ENCODE results near the gene THEMIS. TPM values are rescaled to one million over a fixed set of nuclear protein-coding genes. Genes with fewer than 3 reads are reported as not detected.

THEMIS gene
- total RNA-seq, 1 experiment from 2014 or later = not detected

DNA sequence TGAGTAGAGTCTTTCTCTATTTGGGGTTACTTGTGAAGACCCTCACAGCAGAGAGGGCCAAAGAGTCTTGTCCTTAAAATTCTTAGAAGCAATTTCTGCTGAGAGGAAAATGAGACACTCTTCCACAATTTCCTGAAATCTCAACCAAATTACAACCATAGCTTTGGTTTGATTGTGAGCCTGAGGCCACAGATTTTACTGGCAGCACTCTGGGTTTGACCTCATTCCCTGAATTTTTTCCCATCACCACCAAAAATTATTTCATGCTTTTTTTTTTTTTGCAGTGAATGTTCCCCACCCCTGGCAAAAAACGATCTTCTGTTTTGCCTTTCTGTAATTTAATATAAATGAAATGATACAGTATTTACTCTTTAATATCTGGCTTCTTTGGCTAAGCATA is 125.5 kb downstream of the THEMIS start (continued):
- TF ChIP-seq, protein P1, sequence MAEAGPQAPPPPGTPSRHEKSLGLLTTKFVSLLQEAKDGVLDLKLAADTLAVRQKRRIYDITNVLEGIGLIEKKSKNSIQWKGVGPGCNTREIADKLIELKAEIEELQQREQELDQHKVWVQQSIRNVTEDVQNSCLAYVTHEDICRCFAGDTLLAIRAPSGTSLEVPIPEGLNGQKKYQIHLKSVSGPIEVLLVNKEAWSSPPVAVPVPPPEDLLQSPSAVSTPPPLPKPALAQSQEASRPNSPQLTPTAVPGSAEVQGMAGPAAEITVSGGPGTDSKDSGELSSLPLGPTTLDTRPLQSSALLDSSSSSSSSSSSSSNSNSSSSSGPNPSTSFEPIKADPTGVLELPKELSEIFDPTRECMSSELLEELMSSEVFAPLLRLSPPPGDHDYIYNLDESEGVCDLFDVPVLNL (CRISPR knock-in tag; IDR thresholded peaks at IDR 0.05; ENCODE audit: borderline replicate concordance, low read depth) = no peak
- TF ChIP-seq, protein P2, sequence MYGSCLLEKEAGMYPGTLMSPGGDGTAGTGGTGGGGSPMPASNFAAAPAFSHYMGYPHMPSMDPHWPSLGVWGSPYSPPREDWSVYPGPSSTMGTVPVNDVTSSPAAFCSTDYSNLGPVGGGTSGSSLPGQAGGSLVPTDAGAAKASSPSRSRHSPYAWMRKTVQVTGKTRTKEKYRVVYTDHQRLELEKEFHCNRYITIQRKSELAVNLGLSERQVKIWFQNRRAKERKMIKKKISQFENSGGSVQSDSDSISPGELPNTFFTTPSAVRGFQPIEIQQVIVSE (CRISPR knock-in tag; IDR thresholded peaks at IDR 0.05; ENCODE audit: borderline replicate concordance) = no peak
- TF ChIP-seq GABPB1 (CRISPR knock-in tag; IDR thresholded peaks at IDR 0.05) (no peak), MXD4 (CRISPR knock-in tag; IDR thresholded peaks at IDR 0.05; ENCODE audit: borderline replicate concordance) (no peak), ZNF219 (CRISPR knock-in tag; IDR thresholded peaks at IDR 0.05; ENCODE audit: borderline replicate concordance) (no peak), TCF7 (CRISPR knock-in tag; IDR thresholded peaks at IDR 0.05; ENCODE audit: low read depth) (no peak), IRF2 (CRISPR knock-in tag; IDR thresholded peaks at IDR 0.05; ENCODE audit: borderline replicate concordance, low read depth) (no peak), NFE2L1 (CRISPR knock-in tag; IDR thresholded peaks at IDR 0.05) (no peak), GTF2I (CRISPR knock-in tag; conservative IDR thresholded peaks at IDR 0.05) (no peak)
- TF ChIP-seq, protein P3, sequence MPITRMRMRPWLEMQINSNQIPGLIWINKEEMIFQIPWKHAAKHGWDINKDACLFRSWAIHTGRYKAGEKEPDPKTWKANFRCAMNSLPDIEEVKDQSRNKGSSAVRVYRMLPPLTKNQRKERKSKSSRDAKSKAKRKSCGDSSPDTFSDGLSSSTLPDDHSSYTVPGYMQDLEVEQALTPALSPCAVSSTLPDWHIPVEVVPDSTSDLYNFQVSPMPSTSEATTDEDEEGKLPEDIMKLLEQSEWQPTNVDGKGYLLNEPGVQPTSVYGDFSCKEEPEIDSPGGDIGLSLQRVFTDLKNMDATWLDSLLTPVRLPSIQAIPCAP (CRISPR knock-in tag; IDR thresholded peaks at IDR 0.05) = no peak
- TF ChIP-seq, protein P4, sequence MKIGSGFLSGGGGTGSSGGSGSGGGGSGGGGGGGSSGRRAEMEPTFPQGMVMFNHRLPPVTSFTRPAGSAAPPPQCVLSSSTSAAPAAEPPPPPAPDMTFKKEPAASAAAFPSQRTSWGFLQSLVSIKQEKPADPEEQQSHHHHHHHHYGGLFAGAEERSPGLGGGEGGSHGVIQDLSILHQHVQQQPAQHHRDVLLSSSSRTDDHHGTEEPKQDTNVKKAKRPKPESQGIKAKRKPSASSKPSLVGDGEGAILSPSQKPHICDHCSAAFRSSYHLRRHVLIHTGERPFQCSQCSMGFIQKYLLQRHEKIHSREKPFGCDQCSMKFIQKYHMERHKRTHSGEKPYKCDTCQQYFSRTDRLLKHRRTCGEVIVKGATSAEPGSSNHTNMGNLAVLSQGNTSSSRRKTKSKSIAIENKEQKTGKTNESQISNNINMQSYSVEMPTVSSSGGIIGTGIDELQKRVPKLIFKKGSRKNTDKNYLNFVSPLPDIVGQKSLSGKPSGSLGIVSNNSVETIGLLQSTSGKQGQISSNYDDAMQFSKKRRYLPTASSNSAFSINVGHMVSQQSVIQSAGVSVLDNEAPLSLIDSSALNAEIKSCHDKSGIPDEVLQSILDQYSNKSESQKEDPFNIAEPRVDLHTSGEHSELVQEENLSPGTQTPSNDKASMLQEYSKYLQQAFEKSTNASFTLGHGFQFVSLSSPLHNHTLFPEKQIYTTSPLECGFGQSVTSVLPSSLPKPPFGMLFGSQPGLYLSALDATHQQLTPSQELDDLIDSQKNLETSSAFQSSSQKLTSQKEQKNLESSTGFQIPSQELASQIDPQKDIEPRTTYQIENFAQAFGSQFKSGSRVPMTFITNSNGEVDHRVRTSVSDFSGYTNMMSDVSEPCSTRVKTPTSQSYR (CRISPR knock-in tag; IDR thresholded peaks at IDR 0.05) = no peak
- TF ChIP-seq, protein P5, sequence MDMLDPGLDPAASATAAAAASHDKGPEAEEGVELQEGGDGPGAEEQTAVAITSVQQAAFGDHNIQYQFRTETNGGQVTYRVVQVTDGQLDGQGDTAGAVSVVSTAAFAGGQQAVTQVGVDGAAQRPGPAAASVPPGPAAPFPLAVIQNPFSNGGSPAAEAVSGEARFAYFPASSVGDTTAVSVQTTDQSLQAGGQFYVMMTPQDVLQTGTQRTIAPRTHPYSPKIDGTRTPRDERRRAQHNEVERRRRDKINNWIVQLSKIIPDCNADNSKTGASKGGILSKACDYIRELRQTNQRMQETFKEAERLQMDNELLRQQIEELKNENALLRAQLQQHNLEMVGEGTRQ (CRISPR knock-in tag; IDR thresholded peaks at IDR 0.05) = no peak

DNA sequence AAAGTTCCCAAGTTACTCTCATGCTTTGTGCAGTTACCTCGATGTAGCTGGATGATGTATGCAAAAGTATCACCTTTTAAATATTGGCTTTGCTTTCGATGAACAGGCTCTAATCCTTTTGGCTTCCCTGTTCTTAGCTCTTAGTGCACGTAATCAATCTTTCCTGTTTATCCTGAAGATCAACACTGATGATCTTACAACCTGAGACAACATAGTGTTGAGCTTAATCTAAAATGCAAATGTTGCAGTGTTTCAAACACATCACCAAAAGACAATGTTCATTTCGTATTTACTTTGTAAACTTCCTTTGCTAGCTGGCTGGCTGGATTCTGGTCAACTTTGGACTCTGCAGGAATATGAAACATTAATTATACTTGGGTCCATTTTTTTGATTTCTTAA is 132.1 kb downstream of the THEMIS start:
- Mint-ChIP-seq H3K27ac (no peak overlapping the region), H3K9me3 (peaks cover 10% of the 10 kb centered on the region), H3K4me3 (no peak overlapping the region), H3K27me3 (ENCODE audit: low read depth) (no peaks in the 10 kb centered on the region), H3K36me3 (no peaks in the 10 kb centered on the region), H3K4me1 (peaks cover 9% of the 10 kb centered on the region)
- no peak for TF ChIP-seq ELF4 (CRISPR knock-in tag; IDR thresholded peaks at IDR 0.05; ENCODE audit: low read depth)
- TF ChIP-seq, protein P2 (CRISPR knock-in tag; IDR thresholded peaks at IDR 0.05; ENCODE audit: borderline replicate concordance) = no peak
- TF ChIP-seq, protein P6, sequence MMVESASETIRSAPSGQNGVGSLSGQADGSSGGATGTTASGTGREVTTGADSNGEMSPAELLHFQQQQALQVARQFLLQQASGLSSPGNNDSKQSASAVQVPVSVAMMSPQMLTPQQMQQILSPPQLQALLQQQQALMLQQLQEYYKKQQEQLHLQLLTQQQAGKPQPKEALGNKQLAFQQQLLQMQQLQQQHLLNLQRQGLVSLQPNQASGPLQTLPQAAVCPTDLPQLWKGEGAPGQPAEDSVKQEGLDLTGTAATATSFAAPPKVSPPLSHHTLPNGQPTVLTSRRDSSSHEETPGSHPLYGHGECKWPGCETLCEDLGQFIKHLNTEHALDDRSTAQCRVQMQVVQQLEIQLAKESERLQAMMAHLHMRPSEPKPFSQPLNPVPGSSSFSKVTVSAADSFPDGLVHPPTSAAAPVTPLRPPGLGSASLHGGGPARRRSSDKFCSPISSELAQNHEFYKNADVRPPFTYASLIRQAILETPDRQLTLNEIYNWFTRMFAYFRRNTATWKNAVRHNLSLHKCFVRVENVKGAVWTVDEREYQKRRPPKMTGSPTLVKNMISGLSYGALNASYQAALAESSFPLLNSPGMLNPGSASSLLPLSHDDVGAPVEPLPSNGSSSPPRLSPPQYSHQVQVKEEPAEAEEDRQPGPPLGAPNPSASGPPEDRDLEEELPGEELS (CRISPR knock-in tag; IDR thresholded peaks at IDR 0.05) = no peak
- TF ChIP-seq, protein P7, sequence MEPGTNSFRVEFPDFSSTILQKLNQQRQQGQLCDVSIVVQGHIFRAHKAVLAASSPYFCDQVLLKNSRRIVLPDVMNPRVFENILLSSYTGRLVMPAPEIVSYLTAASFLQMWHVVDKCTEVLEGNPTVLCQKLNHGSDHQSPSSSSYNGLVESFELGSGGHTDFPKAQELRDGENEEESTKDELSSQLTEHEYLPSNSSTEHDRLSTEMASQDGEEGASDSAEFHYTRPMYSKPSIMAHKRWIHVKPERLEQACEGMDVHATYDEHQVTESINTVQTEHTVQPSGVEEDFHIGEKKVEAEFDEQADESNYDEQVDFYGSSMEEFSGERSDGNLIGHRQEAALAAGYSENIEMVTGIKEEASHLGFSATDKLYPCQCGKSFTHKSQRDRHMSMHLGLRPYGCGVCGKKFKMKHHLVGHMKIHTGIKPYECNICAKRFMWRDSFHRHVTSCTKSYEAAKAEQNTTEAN (CRISPR knock-in tag; IDR thresholded peaks at IDR 0.05) = no peak
- TF ChIP-seq TEAD1 (CRISPR knock-in tag; IDR thresholded peaks at IDR 0.05) = no peak
- no peak for TF ChIP-seq NR1H2 (CRISPR knock-in tag; IDR thresholded peaks at IDR 0.05)
- no peak for TF ChIP-seq JAZF1 (CRISPR knock-in tag; IDR thresholded peaks at IDR 0.05)
- TF ChIP-seq CBFB (CRISPR knock-in tag; IDR thresholded peaks at IDR 0.05; ENCODE audit: low read depth) = no peak
- TF ChIP-seq ESRRA (CRISPR knock-in tag; IDR thresholded peaks at IDR 0.05; ENCODE audit: borderline replicate concordance) = no peak
- no peak for DNase-seq (ENCODE audit: low spot score)
- ChIA-PET CTCF (interaction anchor here (1.3 kb wide), 1 partner anchor 32 kb away, joined by 3 read pairs; no protein-coding TSS in a partner anchor), POLR2A (interaction anchor here (0.6 kb wide), 1 partner anchor 859 kb away, joined by 3 read pairs; no protein-coding TSS in a partner anchor)
- ATAC-seq = no peak
